Measurements from ENCODE around the gene QPCT.

Gene QPCT

DNA sequence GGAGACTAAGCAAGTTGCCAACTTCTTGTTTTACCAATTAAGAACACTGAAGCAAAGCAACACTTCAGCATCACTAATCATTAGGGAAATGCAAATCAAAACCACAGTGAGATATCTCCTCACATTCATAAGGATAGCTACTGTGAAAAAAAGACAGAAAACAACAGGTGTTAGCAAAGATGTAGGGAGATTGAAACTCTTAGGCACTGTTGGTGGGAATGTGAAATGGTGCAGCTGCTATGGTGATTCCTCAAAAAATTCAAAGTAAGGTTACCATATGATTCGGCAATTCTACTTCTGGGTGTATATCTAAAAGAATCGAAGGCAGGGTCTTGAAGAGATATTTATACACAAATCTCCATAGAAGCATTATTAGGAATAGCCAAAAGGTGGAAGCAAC, 11.2 kb upstream of the QPCT start:
- no peak overlapping the region for H3K4me3 ChIP-seq (ENCODE audit: low read depth, low read length)
- no peak for DNase-seq (ENCODE audit: low read depth)
- TF ChIP-seq, protein P1, sequence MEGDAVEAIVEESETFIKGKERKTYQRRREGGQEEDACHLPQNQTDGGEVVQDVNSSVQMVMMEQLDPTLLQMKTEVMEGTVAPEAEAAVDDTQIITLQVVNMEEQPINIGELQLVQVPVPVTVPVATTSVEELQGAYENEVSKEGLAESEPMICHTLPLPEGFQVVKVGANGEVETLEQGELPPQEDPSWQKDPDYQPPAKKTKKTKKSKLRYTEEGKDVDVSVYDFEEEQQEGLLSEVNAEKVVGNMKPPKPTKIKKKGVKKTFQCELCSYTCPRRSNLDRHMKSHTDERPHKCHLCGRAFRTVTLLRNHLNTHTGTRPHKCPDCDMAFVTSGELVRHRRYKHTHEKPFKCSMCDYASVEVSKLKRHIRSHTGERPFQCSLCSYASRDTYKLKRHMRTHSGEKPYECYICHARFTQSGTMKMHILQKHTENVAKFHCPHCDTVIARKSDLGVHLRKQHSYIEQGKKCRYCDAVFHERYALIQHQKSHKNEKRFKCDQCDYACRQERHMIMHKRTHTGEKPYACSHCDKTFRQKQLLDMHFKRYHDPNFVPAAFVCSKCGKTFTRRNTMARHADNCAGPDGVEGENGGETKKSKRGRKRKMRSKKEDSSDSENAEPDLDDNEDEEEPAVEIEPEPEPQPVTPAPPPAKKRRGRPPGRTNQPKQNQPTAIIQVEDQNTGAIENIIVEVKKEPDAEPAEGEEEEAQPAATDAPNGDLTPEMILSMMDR (IDR thresholded peaks at IDR 0.05; ENCODE audit: low read depth, low read length, missing control alignments) = no peak

DNA sequence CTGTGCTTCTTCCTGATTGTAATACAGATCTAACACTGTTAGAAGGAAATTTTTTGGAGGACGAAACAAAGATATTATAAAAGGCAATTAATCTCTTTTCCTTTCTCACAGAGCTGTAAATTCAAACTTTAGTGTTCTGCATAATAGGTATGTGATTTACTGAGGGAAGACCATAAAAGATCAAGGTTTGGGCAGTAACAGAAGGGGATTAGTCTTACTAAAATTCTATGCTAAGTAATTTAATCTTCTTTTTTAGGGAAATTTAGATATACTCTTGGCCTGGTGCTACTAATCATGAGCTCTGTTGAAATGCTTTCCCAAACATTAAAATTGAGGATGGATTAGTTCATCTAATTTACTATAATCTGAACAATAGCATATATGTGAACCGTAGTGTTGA, 8.8 kb upstream of the QPCT start:
- no peak for DNase-seq (ENCODE audit: low read depth)
- H3K4me3 ChIP-seq (ENCODE audit: low read depth, low read length) = no peak overlapping the region
- TF ChIP-seq, protein P1 (IDR thresholded peaks at IDR 0.05; ENCODE audit: low read depth, low read length, missing control alignments) = no peak

DNA sequence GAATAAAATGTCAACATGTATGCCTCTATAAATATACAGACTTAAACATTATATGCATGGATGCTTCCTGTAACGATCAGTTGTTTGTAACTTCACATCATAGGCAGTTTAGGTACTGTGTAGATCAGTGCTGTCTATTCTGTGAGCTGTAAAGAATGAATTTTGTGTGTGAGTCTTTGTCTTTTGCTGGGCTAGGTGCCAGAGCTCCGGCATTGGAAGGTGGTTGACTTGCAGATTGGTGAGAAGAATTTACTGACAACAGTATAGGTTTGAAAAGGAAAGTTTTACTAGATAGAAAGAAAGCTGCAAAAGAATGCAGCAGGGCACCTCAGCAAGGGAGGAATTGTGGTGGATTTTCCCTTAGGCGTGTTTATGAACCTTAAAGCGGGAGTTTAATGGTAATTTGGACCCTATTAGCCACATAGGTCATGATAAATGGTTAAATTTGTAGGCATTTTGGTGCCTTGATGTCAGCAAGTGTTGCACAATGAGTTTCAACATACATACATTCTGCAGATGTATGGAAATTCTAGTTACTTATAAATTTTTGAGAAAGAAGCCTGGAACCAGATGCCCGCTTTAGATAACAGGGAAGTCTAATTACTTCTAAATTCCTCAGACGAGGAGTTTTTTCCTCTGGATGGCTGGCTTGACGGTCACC, 6.7 kb upstream of the QPCT start:
- TF ChIP-seq, protein P1 (IDR thresholded peaks at IDR 0.05; ENCODE audit: low read depth, low read length, missing control alignments) = no peak
- no peak for DNase-seq (ENCODE audit: low read depth)
- no peak overlapping the region for H3K4me3 ChIP-seq (ENCODE audit: low read depth, low read length)

DNA sequence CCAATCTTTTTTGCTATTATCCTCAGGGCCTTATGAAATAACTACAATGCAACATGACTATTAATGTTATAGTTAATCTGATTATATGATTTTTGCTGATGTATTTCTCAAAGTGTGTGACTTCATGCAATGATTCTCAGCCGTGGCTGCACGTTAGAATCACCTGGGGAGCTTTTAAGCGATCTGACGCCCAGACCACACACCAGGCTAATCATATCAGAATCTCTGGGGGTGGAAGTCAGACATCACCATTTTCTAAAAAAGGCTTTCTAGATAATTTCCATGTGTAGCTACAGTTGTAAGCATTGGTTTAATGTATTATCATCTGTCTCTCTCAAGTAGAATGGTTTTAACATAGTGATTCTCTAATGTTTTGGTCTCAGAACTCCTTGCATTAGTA, 5.5 kb upstream of the QPCT start:
- TF ChIP-seq, protein P1 (IDR thresholded peaks at IDR 0.05; ENCODE audit: low read depth, low read length, missing control alignments) = no peak
- no peak for DNase-seq (ENCODE audit: low read depth)
- H3K4me3 ChIP-seq (ENCODE audit: low read depth, low read length) = no peak overlapping the region

DNA sequence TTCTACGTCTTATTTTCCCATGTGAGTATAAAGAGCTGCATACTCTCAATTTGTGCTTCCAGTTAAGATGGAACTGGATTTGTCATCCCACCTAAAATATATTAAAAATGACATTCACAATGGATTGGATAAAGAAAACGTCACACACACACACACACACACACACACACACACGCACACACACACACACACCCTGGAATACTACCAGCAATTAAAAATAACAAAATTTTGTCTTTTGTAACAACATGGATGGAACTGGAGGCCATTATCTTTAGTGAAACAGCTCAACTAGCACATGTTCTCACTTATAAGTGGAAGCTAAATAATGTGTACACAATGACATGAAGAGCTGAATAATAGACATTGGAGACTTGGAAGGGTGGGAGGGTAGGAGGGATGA, 3.8 kb upstream of the QPCT start:
- no peak for DNase-seq (ENCODE audit: low read depth)
- no peak overlapping the region for H3K4me3 ChIP-seq (ENCODE audit: low read depth, low read length)
- TF ChIP-seq, protein P1 (IDR thresholded peaks at IDR 0.05; ENCODE audit: low read depth, low read length, missing control alignments) = no peak

DNA sequence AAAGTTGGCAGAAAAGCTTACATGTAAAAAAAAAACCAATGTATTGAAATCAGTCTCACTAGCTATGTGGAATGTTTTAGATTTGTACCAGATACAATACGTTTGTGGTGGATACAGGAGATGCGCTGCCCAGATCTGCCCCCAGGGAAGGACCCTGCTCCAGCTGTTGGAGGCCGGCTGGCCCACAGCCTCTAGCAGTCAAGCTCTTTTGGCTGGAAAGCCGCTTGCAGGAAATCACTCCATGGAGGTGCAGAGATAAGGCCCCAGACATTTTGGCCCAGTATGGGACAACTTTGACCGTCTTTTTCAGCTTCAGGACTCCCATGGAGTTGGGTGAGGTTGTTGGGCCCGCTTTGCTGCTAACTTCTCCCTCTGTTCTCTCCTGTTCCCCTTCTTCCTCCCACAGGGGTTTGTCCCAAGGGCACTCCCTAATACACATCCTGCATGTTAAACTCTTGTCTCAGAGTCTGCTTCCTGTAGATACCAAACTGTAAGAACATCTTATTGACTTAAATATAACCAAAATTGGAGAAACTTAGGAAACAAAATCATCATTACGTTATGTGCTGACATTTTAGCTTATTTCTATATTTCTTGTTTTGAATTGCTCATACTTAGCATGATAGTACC, 1.7 kb upstream of the QPCT start:
- TF ChIP-seq, protein P1 (IDR thresholded peaks at IDR 0.05; ENCODE audit: low read depth, low read length, missing control alignments) = no peak
- DNase-seq (ENCODE audit: low read depth) = no peak
- H3K4me3 ChIP-seq (ENCODE audit: low read depth, low read length) = no peak overlapping the region

Measured in GM12864 (cell line).